Muscle of leg (tissue), 11 donors: Measurements from ENCODE around the gene LTB4R. TPM values are rescaled to one million over a fixed set of nuclear protein-coding genes. Genes with fewer than 3 reads are reported as not detected.
A peak's percentile ranks its signal among the peaks of the same experiment; 100 is the strongest.
"Not testable (repeated sequence)": the region's sequence is repeated elsewhere in the genome, so short reads cannot be mapped to it uniquely, and the experiment has no call there.

Source experiments
- DNase-seq: peaks from one replicate; pipeline ENCODE4 v3.0.0; 2013
- H3K27ac ChIP-seq: one replicate; pipeline ENCODE4 v1.5.1; 2013; ENCODE audit warnings: mild to moderate bottlenecking, low read length, control low read depth
- H3K27me3 ChIP-seq: one replicate; pipeline ENCODE4 v1.6.1; 2013; ENCODE audit warnings: low read length; ENCODE audit not compliant: control insufficient read depth, insufficient read depth
- H3K36me3 ChIP-seq: one replicate; pipeline ENCODE4 v1.6.1; 2013; ENCODE audit warnings: low read length; ENCODE audit not compliant: control insufficient read depth, insufficient read depth
- H3K4me1 ChIP-seq: one replicate; pipeline ENCODE4 v1.6.1; 2013; ENCODE audit warnings: low read length; ENCODE audit not compliant: control insufficient read depth, insufficient read depth
- H3K4me3 ChIP-seq: one replicate; pipeline ENCODE4 v1.5.1; 2013; ENCODE audit warnings: low read length, control low read depth
- H3K9me3 ChIP-seq: replicated peaks from 2 replicates; pipeline ENCODE4 v1.6.1; 2013; ENCODE audit warnings: low read depth, low read length; ENCODE audit not compliant: control insufficient read depth
- WGBS: methylation state at CpG from one replicate; pipeline ENCODE4 v1.1.5; 2013; ENCODE audit warnings: missing lambda C conversion rate; ENCODE audit not compliant: insufficient coverage; 5-methylcytosine and 5-hydroxymethylcytosine counted together
- polyA plus RNA-seq, 8 donors: library from polyadenylated mRNA; unstranded; fragments of 120-200 nt; gene quantifications; one replicate each; pipeline versions ENCODE4 v1.2.1 to v1.2.3, GENCODE V29; 2013; ENCODE audit warnings: inconsistent platforms in 1 of 8, low replicate concordance in 1 of 8; ENCODE audit not compliant: insufficient read length in 8 of 8, insufficient read depth in 1 of 8
- total RNA-seq: library from RNA; stranded (reverse); fragments of 120-200 nt; gene quantifications from one replicate; pipeline ENCODE4 v1.2.4, GENCODE V29; 2013

The LTB4R gene
- total and polyA plus RNA-seq, 9 donors, result 2.1 to 5.9 (median 3.3) TPM

- not testable (repeated sequence) for DNase-seq, H3K27ac ChIP-seq
- 50% methylated on average over 1 of the region's 3 CpGs for WGBS
These were observed 43.2 kb downstream of the LTB4R start for GRCh38 chr14:24354482-24354825.

GRCh38 chr14:24355009-24355408 lies 43.7 kb downstream of the LTB4R start:
- no peaks in the 10 kb centered on the region for H3K36me3 ChIP-seq
- WGBS, result 83% methylated on average over 1 of the region's 7 CpGs
- no peak overlapping the region for H3K27ac ChIP-seq
- H3K4me3 ChIP-seq, result no peak overlapping the region
- H3K9me3 ChIP-seq, result no peaks in the 10 kb centered on the region
- no peaks in the 10 kb centered on the region for H3K4me1 ChIP-seq
- DNase-seq, result no peak
- H3K27me3 ChIP-seq, result peaks cover 12% of the 10 kb centered on the region

More at GRCh38 chr14:24354482-24354825, 43.2 kb downstream of the LTB4R start:
- not testable (repeated sequence) for H3K4me1 ChIP-seq, H3K4me3 ChIP-seq, H3K9me3 ChIP-seq, H3K36me3 ChIP-seq
- H3K27me3 ChIP-seq, result peaks cover 12% of the 10 kb centered on the region

- Histone ChIP-seq H3K4me3 (no peak overlapping the region), H3K27ac (no peak overlapping the region), H3K27me3 (peaks cover 8% of the 10 kb centered on the region), H3K4me1 (no peaks in the 10 kb centered on the region), H3K9me3 (no peaks in the 10 kb centered on the region), H3K36me3 (no peaks in the 10 kb centered on the region)
- no CpG with 5 or more reads among the region's 4 CpGs for WGBS
- no peak for DNase-seq
These were observed 44.9 kb downstream of the LTB4R start for GRCh38 chr14:24356208-24356607.

GRCh38 chr14:24360281-24360680 lies 49.0 kb downstream of the LTB4R start:
- H3K4me1 ChIP-seq, result peaks cover 2% of the 10 kb centered on the region
- no peak overlapping the region for H3K27ac ChIP-seq
- no peaks in the 10 kb centered on the region for H3K9me3 ChIP-seq
- H3K4me3 ChIP-seq, result no peak overlapping the region
- no peaks in the 10 kb centered on the region for H3K36me3 ChIP-seq
- WGBS, result no CpG with 5 or more reads among the region's 3 CpGs
- peaks cover 2% of the 10 kb centered on the region for H3K27me3 ChIP-seq
- no peak for DNase-seq

GRCh38 chr14:24361326-24361725 lies 50.0 kb downstream of the LTB4R start:
- Histone ChIP-seq H3K4me3 (no peak overlapping the region), H3K36me3 (no peaks in the 10 kb centered on the region), H3K27me3 (peaks cover 2% of the 10 kb centered on the region), H3K27ac (no peak overlapping the region), H3K4me1 (peaks cover 11% of the 10 kb centered on the region), H3K9me3 (no peaks in the 10 kb centered on the region)
- DNase-seq, result peak; percentile 42
- WGBS, result no CpG with 5 or more reads among the region's 2 CpGs

GRCh38 chr14:24362241-24362960 lies 51.1 kb downstream of the LTB4R start:
- no peak for DNase-seq
- H3K4me3 ChIP-seq, result no peak overlapping the region
- H3K4me1 ChIP-seq, result peaks cover 20% of the 10 kb centered on the region
- H3K36me3 ChIP-seq, result no peaks in the 10 kb centered on the region
- peaks cover 3% of the 10 kb centered on the region for H3K27me3 ChIP-seq
- no peak overlapping the region for H3K27ac ChIP-seq
- 40% methylated on average over 1 of the region's 2 CpGs for whole genome bisulfite sequencing
- H3K9me3 ChIP-seq, result no peaks in the 10 kb centered on the region

GRCh38 chr14:24363401-24363800 lies 52.1 kb downstream of the LTB4R start:
- peaks cover 27% of the 10 kb centered on the region for H3K4me1 ChIP-seq
- H3K9me3 ChIP-seq, result no peaks in the 10 kb centered on the region
- DNase-seq, result no peak
- peaks cover 2% of the 10 kb centered on the region for H3K27me3 ChIP-seq
- H3K4me3 ChIP-seq, result no peak overlapping the region
- no peaks in the 10 kb centered on the region for H3K36me3 ChIP-seq
- WGBS, result no CpG with 5 or more reads among the region's 5 CpGs
- no peak overlapping the region for H3K27ac ChIP-seq

GRCh38 chr14:24364841-24365240 lies 53.5 kb downstream of the LTB4R start:
- no peaks in the 10 kb centered on the region for H3K9me3 ChIP-seq
- peaks cover 5% of the 10 kb centered on the region for H3K27me3 ChIP-seq
- H3K4me3 ChIP-seq, result no peak overlapping the region
- peaks cover 36% of the 10 kb centered on the region for H3K4me1 ChIP-seq
- no peak for DNase-seq
- H3K36me3 ChIP-seq, result no peaks in the 10 kb centered on the region
- no CpG with 5 or more reads among the region's 1 CpG for WGBS
- no peak overlapping the region for H3K27ac ChIP-seq

GRCh38 chr14:24365600-24366412 lies 54.5 kb downstream of the LTB4R start:
- Histone ChIP-seq H3K36me3 (no peaks in the 10 kb centered on the region), H3K4me3 (peak overlapping the region; percentile 41), H3K9me3 (no peaks in the 10 kb centered on the region), H3K27ac (peak overlapping the region; percentile 98), H3K27me3 (peaks cover 5% of the 10 kb centered on the region), H3K4me1 (peaks cover 44% of the 10 kb centered on the region)
- 7% methylated on average over 11 of the region's 28 CpGs for WGBS
- peak; percentile 93 for DNase-seq

- Histone ChIP-seq H3K4me3 (peak overlapping the region; percentile 41), H3K27ac (peak overlapping the region; percentile 98), H3K36me3 (no peaks in the 10 kb centered on the region), H3K9me3 (no peaks in the 10 kb centered on the region), H3K4me1 (peaks cover 45% of the 10 kb centered on the region), H3K27me3 (peaks cover 5% of the 10 kb centered on the region)
- 0% methylated on average over 1 of the region's 16 CpGs for WGBS
- DNase-seq, result no peak
These were observed 55.1 kb downstream of the LTB4R start for GRCh38 chr14:24366413-24366720.
